GM21528 (cell line): Measurements from ENCODE around the gene ADGRL4.
"Not testable (repeated sequence)": the region's sequence is repeated elsewhere in the genome, so short reads cannot be mapped to it uniquely, and the experiment has no call there.

ENCODE experiments used
- ATAC-seq: cut with Tn5 transposase; IDR thresholded peaks from one replicate; pipeline ENCODE4 v1.9.1; 2021; ENCODE audit warnings: mild to moderate bottlenecking, moderate library complexity; ENCODE audit not compliant: unreplicated experiment, low FRiP score

Gene ADGRL4

DNA sequence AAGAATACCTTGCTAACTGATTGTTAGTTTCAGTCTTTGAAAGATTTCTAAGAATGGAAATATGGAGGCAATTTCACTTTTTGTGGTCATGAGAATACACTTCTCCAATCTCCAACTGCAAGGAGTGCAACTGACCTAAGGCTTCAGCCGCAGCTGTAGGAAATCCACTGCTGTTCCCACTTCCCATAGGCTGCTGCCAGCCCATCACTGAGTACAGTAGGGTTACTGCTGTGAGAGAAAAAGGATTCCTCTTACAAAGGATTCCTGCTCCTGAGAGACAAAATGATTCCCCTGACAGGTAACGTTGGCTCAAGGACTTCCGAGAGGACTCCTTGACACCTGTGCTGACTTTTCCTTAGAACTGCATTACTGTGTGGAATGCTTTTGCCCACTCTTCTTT lies 87.4 kb downstream of the ADGRL4 start:
- ATAC-seq = no peak

DNA sequence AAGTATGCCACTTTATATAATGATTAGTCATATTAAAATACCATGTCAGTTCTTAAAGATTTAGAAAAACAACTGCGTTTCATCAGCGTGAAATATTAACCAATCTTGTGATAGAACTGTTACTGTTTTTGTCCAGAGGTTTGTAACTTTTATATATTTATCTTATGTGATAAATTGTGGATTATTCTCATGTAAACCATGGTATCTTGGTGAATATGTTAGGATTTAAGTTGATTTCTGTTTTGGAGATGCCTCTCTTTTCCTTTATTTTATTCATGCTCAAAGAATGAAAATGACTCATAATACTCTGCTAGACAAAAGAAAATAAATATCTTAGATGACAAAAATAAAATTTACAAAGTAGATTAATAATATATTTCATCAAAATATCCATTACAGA lies 88.4 kb downstream of the ADGRL4 start:
- no peak for ATAC-seq

DNA sequence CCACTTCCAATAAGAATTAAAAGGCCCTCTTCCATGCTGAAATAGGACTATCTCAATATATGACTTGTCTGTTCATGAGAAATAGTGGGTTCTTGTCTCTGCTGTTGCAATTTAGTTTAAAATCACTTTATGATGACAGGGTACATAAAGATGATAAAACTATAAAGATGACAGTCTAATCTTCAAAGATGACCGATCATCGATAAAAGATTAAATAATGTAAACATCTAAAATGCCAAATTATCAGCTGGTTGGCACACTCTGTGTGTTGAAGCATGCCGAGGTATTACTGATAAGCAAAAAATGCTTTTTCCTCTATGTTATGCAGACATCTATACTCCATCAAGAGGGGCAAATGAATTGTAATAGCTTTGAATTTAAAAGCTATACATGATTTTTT lies 89.5 kb downstream of the ADGRL4 start:
- ATAC-seq = no peak

DNA sequence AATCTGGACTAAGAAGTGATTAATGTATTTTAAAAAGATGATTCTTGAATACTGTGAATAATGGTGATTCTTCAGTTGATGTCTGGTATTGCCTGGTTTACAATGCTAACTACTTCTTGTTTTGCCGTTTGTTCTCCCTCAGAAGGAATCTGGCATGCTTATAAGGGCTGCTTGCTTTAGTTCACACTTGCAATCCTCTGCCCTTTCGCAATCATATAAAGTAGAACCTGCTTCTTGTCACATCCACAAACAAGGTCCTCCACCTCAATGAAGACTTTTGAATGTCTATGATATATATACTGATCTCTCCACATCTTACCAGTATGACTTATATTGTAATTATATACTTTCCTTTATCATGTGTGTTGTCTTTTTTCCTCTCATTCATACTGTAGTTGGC lies 92.6 kb downstream of the ADGRL4 start:
- no peak for ATAC-seq

DNA sequence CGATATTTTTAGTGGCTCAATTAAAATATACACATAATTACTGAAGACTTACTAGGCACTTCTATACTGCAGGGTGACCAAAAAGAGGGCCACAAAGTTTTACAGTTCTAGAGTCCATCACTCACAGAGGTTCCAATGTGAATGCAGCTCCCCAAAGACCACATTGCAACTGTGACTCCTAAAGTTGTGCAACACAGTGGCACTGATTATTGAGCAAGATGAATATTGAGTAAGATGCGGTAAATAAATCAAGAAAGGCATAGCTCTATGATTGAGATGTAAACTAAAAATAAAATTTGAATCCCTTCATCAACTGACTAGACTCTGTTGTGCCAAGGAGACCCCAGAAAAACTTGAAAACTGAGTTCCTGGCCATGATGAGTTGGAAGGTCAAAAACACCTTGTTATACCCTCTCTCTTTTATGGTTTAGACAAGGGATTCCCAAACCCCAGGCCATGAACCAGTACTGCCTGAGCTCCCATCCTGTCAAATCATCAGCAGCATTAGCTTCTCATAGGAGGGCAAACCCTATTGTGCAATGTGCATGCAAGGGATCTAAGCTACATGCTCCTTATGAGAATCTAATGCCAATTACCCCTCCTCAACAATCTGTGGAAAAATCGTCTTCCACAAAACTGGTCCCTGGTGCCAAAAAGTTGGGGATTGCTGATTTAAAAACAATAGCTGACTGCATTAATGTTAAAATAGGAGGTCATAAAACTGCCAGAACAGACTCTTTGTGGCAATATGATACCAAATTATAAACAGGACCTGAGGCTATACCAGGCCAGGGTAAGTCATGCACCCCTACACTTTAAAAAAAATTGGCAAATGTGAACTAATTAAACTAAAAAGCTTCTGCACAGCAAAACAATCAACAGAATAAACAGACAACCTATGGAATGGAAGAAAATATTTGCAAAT lies 94.3 kb downstream of the ADGRL4 start:
- ATAC-seq = no peak

DNA sequence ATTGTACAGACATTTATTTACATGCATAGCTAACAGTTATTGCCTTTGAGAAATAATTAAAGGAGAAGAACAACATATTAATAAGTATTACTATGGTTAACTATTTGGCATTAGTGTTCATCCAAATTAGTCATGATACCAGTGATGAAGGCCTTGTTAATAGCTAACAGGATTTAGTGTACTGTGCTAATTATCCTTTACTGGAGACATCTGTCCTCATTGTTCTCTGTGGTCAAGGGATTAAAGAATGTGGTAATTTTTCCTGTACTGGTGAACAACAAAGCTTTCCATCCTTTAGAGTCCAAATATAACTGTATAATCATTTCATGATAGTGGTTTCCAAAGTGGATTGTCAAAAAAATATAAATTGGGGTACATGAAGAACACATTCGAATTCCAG lies 103.9 kb downstream of the ADGRL4 start:
- ATAC-seq = no peak

DNA sequence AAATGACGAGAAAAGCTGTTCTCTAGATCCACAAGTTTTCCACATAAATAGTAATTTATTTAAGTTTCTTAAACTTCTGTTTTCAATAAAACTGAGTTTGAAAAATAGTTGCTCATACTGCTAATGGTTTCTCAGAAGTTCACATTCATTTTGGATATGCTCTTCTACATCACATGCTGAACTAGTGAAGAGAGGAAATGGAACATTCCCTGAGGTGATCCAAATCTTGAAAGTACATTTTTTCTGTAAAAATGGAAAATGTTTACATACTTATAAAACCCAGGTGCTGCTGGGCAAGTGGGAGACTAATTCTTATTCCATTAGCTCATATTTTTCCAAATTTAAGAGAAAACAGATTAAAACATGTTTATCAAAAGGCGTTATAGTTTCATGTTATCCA lies 111.7 kb downstream of the ADGRL4 start:
- no peak for ATAC-seq

DNA sequence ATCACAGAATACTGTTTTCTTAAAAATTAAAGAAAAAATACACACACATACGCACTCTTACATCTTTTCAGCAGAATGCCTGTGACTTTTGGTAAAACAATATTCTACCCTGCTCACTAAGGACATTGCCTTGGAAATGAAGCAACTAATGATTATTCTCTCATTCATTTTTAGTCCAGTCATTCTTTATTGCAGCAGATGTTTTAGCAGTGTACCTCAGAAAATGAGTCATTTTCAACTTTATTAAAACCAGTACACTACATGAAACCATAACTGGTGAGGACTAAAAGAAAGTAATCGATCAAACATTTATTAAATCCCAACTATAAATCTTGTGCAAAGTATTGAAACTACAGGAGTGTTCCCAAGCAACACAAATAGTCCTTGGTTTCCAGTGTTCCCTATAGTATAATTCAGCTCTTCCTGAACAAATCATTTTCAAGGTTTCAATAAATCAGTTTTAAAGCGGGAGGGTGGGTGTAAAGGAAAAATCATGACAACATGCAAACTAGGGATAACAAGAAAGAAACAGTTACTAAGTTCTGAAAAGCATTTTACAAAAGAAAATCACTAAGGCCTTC lies 114.2 kb downstream of the ADGRL4 start:
- ATAC-seq = no peak

DNA sequence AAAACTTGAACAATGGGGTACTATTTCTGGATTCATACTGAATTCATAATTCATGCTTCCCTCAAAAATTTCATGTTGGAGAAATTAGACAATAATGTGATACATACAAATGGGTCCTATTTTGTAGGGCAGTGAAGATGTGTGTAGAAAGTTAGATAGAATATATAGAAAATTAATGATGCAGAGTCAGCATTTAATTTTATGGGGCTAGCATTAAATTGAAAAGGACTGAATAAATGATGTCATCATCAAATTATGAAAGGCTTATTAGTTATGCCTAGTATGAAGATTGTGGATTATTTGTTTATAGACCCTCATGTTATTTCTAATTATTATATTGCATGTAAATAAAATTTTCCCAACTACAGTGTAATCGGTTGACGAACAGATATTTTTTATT lies 119.1 kb downstream of the ADGRL4 start:
- ATAC-seq = no peak

DNA sequence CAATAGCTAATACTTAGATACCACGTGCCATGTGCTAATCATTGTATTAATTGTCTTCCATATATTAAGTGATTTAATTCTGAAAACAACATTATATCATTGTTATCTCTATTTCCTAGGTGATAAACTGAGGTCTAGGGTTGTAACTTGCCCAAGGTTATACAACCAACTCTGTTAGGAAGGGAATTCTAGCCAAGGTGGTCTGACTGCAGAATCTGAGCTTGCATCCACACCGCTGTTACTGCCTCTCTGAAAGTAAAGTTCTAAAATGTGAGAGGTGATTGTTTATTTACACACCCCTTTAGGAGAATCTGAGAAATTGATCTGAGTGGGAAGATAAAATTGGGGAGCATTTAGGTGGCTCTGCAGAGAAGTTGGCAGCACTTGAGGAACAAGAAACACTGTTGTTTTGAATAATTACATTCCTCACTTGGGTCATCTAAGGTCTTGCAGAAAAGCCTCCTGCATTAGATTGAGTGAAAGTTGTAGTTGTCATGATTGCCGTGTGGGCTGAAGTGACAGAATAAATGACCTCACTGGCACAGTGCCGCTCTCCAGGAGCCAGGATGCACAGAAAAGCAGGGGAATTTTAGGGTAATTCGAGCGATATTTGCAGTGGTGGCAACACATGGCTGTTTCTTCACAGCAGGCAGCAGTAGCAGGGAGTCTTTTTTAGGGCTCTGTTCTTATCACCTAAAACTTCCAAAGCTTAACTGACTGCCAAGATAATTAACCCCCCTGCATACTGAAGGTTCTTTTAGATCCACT lies 121.7 kb downstream of the ADGRL4 start:
- ATAC-seq = no peak

DNA sequence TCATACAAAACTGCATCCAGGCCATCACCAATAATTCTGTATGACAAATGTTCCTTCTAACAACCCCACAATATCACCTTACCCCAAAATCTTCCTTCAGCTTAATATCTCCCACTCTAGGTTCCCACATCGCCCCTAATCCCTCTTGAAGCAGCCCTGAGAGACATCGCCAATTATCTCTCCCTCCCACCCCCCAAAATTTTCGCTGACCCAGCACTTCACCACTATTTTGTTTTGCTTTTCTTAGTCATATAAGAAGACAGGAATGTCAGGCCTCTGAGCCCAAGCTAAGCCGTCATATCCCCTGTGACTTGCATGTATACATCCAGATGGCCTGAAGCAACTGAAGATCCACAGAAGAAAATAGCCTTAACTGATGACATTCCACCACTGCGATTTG lies 126.3 kb downstream of the ADGRL4 start:
- no peak for ATAC-seq

DNA sequence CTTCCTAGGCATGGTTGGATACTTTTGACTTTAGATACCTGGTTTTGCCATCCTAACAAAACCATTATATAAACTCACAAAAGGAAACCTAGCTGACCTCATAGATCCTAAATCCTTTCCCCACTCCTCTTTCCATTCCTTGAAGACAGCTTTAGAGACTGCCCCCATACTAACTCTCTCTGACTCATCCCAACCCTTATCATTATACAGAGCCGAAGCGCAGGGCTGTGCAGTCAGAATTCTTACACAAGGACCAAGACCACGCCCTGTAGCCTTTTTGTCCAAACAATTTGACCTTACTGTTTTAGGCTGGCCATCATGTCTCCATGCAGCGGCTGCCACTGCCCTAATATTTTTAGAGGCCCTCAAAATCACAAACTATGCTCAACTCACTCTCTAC lies 130.5 kb downstream of the ADGRL4 start:
- not testable (repeated sequence) for ATAC-seq

DNA sequence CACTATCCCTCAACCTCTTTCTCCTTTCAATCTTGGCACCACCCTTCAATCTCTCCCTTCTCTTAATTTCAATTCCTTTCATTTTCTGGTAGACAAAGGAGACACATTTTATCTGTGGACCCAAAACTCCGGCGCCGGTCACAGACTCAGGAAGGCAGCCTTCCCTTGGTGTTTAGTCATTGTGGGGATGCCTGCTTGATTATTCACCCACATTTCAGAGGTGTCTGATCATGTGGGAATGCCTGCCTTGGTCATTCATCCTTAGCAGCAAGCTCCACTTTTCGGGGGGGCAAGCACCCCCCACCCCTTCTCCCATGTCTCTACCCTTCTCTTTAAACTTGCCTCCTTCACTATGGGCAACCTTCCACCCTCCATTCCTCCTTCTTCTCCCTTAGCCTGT lies 133.7 kb downstream of the ADGRL4 start:
- not testable (repeated sequence) for ATAC-seq

DNA sequence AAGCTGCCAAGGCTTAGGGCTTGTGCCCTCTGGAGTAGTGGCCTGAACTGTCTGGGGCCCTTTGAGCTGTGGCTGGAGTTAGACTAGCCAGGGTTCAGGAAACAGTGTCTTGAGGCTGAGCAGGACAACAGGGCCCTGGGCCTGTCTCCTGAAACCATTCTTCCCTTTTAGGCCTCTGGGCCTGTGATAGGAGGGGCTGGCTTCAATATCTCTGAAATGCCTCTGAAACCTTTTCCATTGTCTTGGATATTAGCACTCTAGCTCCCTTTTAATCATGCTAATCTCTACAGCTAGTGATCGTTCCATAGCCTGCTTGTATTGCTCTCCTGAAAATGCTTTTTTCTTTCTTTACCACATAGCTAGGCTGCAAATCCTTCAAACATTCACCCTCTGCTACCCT lies 135.3 kb downstream of the ADGRL4 start:
- no peak for ATAC-seq

DNA sequence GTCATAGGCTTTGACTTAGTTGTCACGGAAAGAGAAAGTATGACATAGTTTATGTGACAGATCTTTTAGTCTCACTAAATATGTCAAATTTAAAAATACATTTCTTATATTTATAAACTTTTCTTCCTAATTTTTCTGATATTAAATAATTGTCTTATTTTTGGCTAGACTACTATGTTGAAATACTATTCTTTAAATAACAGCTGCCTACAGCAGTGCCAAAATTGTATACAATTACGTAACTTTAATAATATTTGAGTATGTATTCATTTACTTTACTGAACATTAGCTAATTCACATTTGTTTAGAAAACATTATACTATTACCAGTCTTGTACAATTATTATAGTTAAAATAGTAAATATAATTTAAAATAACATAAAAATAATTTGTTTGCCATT lies 137.4 kb downstream of the ADGRL4 start:
- ATAC-seq = no peak

DNA sequence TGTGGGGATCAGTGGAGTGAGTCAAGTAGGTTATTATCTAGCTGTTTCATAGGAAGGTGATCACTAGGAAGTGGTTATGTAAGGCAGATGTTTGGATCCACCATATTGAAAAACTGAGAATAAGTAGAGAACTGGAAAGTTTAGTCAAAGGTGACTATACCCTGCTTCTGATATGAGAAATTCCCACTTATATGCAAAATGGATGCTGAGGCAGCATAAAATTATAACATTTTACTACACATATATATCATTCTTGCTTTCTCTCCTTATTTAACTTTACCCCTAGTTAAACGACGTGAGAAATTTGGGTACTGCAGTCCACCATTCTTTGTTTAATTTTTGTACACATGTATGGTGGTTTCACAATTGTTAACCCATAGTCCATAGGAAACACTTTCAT lies 142.4 kb downstream of the ADGRL4 start:
- ATAC-seq = no peak

DNA sequence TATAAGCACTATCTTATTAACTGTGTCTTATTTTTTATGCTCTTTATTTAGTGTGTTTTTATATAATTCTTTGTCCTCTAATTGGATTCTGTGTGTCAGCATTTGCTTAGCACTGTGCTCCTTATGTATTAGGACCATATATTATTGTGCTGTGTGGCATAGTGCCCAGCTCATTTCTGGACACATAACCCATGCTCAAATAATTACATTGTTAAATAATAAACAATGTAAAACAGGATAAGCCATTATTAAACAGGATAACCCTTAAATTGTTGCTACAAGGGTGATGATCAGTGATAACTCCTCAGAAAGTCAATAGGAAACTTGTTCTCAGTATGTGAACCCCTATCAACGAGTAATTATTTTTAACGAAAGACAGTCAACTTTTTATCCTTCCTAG lies 150.4 kb downstream of the ADGRL4 start:
- ATAC-seq = no peak

DNA sequence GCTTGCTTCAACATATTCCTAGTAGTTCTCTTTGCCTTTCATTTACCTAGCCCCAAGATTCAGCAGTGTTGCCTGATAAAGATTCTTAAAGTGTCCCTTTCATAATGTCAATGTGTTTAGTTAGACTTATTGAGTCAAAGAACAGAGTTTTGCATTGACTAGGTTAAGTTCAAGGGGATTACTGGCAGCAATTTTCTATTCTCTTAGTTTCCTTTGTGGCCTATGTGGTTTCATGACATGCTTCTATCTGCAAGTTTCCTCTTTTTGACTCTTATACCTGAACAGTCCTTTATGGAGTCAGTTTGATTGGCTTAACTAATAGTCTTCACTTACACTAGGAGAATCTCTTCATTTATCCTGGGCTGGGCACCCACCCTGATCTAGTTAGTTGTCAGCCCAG lies 151.3 kb downstream of the ADGRL4 start:
- ATAC-seq = peak; percentile 97

DNA sequence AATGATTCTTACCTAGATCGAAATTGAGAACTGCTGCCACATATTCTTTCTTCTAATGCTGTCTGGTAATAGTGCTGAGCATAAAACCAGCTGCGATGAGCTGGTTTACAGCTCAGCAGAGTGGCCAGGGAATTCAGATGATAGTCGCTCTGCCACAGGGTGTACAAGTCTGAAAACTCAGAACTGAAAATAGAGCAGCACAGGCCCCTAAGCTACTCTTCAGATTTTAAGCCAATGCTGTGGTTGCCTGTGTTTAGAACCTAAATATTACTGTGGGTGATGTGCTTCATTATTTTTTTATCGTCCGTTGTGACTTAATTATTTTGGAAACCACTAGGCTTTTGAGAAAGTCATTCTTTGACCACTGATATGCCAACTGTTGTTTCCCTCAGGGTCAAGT lies 152.0 kb downstream of the ADGRL4 start:
- ATAC-seq = no peak

DNA sequence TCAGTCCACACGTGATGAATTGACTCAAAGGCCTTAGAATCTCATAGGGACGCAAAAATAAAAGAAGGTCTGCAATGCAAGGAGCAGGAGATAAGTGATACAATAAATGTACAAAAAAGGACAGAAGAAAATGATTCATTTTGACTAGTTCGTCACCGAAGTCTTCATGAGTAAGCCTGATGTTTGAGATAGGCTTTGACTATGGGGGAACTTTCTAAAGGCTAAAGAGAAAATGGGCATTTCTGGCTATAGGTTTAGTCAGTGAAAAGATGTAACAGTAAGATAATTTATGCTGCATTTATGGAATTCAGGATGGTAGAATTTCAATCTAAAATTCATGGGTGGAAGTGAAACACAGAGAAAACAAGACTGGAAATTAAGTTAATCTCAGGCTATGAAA lies 163.0 kb downstream of the ADGRL4 start:
- ATAC-seq = no peak

DNA sequence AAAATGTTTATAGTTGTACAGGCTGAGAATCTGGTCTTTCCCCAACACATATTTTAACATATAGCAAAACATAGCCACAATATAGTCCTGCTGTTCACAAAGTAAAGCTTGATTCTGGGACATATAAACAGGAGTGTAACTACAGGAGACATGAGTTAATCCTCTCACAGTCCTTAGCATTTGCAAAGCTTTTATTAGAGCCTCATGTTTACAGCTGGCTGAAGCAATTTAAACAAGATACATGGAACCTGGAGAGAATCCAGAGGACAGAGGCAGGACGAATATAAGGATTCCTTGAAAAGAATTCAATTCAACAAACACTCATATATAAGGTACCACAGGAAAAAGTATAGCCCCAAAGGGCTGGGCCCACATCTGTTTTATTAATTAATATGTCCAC lies 163.4 kb downstream of the ADGRL4 start:
- no peak for ATAC-seq
